Measurements from ENCODE around the gene FXN.

- peak; percentile 5 for TF ChIP-seq CTCF (IDR thresholded peaks at IDR 0.05; ENCODE audit: low read depth, low read length, missing input control)
- TF ChIP-seq RAD21 (IDR thresholded peaks at IDR 0.05) = peak; percentile 15 to 55
- TF ChIP-seq REST (IDR thresholded peaks at IDR 0.05) = no peak
- TF ChIP-seq MAX (IDR thresholded peaks at IDR 0.05) = no peak
- TF ChIP-seq GABPA (IDR thresholded peaks at IDR 0.05 in 1 of 2, conservative IDR thresholded peaks at IDR 0.05 in 1 of 2) = no peak
- TF ChIP-seq ZBTB33 (IDR thresholded peaks at IDR 0.05) = no peak
These were observed 86.6 kb downstream of the FXN start for GRCh38 chr9:69122082-69122548.
